Cardiac ventricle fibroblast (primary cell): ENCODE measurements around the gene TGFBI. TPM values are rescaled to one million over a fixed set of nuclear protein-coding genes. Genes with fewer than 3 reads are reported as not detected.

Experiments
- total RNA-seq: library from RNA; depleted of rRNA; stranded (reverse); fragments of >200 nt; gene quantifications from 2 replicates; pipeline ENCODE4 v1.2.3, GENCODE V29; 2015

TGFBI gene
- 319 and 366 TPM in 2 replicates for total RNA-seq

DNA sequence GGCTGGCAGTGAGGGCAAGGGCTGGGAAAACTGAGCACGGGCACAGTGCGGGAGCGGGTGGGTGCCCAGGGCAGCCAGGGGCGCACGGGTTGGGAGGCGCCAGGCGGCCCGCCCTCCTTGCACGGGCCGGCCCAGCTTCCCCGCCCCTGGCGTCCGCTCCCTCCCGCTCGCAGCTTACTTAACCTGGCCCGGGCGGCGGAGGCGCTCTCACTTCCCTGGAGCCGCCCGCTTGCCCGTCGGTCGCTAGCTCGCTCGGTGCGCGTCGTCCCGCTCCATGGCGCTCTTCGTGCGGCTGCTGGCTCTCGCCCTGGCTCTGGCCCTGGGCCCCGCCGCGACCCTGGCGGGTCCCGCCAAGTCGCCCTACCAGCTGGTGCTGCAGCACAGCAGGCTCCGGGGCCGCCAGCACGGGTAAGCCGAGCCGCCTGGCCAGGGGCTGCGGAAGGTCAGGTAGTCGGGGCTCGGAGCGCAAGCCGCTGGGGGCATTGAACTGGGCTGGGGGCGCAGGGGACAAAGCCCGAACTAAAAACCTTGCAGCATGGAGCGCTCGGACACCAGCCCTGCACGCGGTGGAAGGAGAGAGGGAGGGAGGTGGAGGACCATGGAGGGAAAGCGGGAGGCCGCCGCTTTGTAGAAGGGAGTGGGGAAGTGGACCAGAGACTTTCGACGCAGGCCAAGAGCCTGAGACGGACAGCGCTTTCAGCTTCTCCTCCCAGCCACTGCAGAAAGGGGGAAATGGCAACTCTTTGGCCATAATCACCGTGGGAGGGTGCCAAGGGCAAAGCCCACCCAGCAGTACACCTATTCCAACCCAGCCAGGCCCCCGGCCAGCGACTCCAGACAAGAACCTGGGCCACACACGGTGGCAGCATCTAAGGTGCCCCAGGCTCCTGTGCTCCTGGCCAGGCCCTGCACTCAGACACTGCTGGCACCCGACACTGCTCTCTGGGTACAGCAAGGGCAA, at the start of gene TGFBI:
Gene TGFBI, plus strand, starts transcription at position 207 of the 961 bp plus-strand sequence. Its CDS starts 68 bp downstream, at position 275.

Other genes starting within 250 kb of the TGFBI start
- gene SLC25A48, start 194.3 kb upstream of the TGFBI start, total RNA-seq: not detected in 2 replicates
- not detected in 2 replicates for gene IL9, start 133.1 kb upstream of the TGFBI start, total RNA-seq
- gene LECT2, start 74.0 kb upstream of the TGFBI start, total RNA-seq: not detected in 2 replicates
- 57.4 and 68.7 TPM in 2 replicates for gene SMAD5, start 103.9 kb downstream of the TGFBI start, total RNA-seq
- gene SMIM32, start 164.2 kb downstream of the TGFBI start, total RNA-seq: not detected in 2 replicates